K562 (cell line): Measurements from ENCODE around the gene NEDD4L. TPM values are rescaled to one million over a fixed set of nuclear protein-coding genes. Genes with fewer than 3 reads are reported as not detected.
A peak's percentile ranks its signal among the peaks of the same experiment; 100 is the strongest.

ENCODE experiments used
- ATF3 ChIP-seq, 2 experiments: fragments of 450-650 bp in 1 of 2; sonication (generic) in 1 of 2; formaldehyde crosslinking in 1 of 2; IDR thresholded peaks in 1 of 2; conservative IDR thresholded peaks in 1 of 2; 2 replicates each; pipeline versions ENCODE4 v1.6.1 to v1.8.1; 2016 to 2023; ENCODE audit warnings: mild to moderate bottlenecking in 2 of 2, moderate library complexity in 2 of 2, inconsistent platforms in 1 of 2, missing genetic modification reagents in 1 of 2
- BMI1 ChIP-seq: fragments of 150-350 bp; IDR thresholded peaks from 2 replicates; pipeline ENCODE4 v1.6.1; 2014; ENCODE audit warnings: low read length
- CTCF ChIP-seq, 3 experiments: IDR thresholded peaks in 2 of 3; conservative IDR thresholded peaks in 1 of 3; 2 replicates each; pipeline ENCODE4 v1.5.1; 2011 to 2012; ENCODE audit warnings: low read length in 3 of 3, mild to moderate bottlenecking in 3 of 3, control low read depth in 2 of 3, improper control_type of control experiment in 1 of 3, inconsistent platforms in 1 of 3, low read depth in 1 of 3, mixed read lengths in 1 of 3, moderate library complexity in 1 of 3; ENCODE audit not compliant: insufficient read depth in 2 of 3
- EP300 ChIP-seq: IDR thresholded peaks from 2 replicates; pipeline ENCODE4 v1.6.1; 2012; ENCODE audit warnings: low read length, improper control_type of control experiment
- FOSL1 ChIP-seq: fragments of 200-800 bp; sonication (Bioruptor generic); conservative IDR thresholded peaks from 2 replicates; pipeline ENCODE4 v1.6.1; 2016; ENCODE audit warnings: missing genetic modification characterization, missing compliant biosample characterization
- MEIS2 ChIP-seq: fragments of 450-650 bp; IDR thresholded peaks from 2 replicates; pipeline ENCODE4 v1.6.1; 2014; ENCODE audit warnings: mild to moderate bottlenecking; ENCODE audit not compliant: partially characterized antibody
- MNT ChIP-seq, 2 experiments: fragments of 450-650 bp; conservative IDR thresholded peaks; 2 replicates each; pipeline ENCODE4 v1.6.1; 2017; ENCODE audit warnings: mild to moderate bottlenecking in 2 of 2, moderate library complexity in 2 of 2
- PKNOX1 ChIP-seq: fragments of 450-650 bp; IDR thresholded peaks from 2 replicates; pipeline ENCODE4 v1.6.1; 2016
- POLR3A ChIP-seq: IDR thresholded peaks from 2 replicates; pipeline ENCODE4 v1.6.1; 2011; ENCODE audit warnings: borderline replicate concordance, mild to moderate bottlenecking, moderate library complexity; ENCODE audit not compliant: insufficient read length, insufficient read depth; ENCODE audit errors: extremely low read depth
- SFPQ ChIP-seq: fragments of 200-400 bp; formaldehyde crosslinking; IDR thresholded peaks from 2 replicates; pipeline ENCODE4 v1.6.1; 2017; ENCODE audit warnings: mild to moderate bottlenecking, low read depth, low read length, moderate library complexity
- STAT5A ChIP-seq: IDR thresholded peaks from 2 replicates; pipeline ENCODE4 v1.6.1; 2012; ENCODE audit warnings: low read length, inconsistent platforms, borderline replicate concordance
- ZNF24 ChIP-seq: fragments of 450-650 bp; IDR thresholded peaks from 2 replicates; pipeline ENCODE4 v1.6.1; 2016
- ZNF511 ChIP-seq: sonication (generic); formaldehyde crosslinking; IDR thresholded peaks from 2 replicates; pipeline ENCODE4 v1.8.0; 2022; ENCODE audit warnings: mild to moderate bottlenecking, missing genetic modification reagents
- ZNF592 ChIP-seq: fragments of 450-650 bp; IDR thresholded peaks from 2 replicates; pipeline ENCODE4 v1.6.1; 2017; ENCODE audit warnings: antibody characterized with exemption, mild to moderate bottlenecking
- polyA plus RNA-seq, 8 experiments: library from polyadenylated mRNA; depleted of rRNA in 4 of 8; stranded (reverse) in 5 of 8; unstranded in 3 of 8; fragments of >200 nt; fragmentation: Nextera tagmentation in 2 of 8; fragmentation: Illumina TruSeq in 1 of 8; extraction: Ambion mirVana in 2 of 8; extraction: Trizol in 1 of 8; gene quantifications; 2 replicates each; pipeline versions ENCODE4 v1.2.1 to v1.2.3, GENCODE V29; 2011 to 2014; ENCODE audit warnings: inconsistent platforms in 1 of 8, missing spikeins in 1 of 8
- total RNA-seq, 7 experiments: library from RNA; depleted of rRNA in 6 of 7; stranded (reverse); fragments of >200 nt in 6 of 7; fragmentation: Illumina TruSeq in 2 of 7; extraction: Trizol in 2 of 7; gene quantifications; 2 replicates each; pipeline versions ENCODE4 v1.2.1 to v1.2.3, GENCODE V29; 2011 to 2021; ENCODE audit warnings: low replicate concordance in 1 of 7

The NEDD4L gene
- total and polyA plus RNA-seq, 9 of the 15 experiments (the other 6 are each of a cell fraction or from before 2014, with no cell fraction given) = 8.1 to 33.4 (median 19.9) TPM

GRCh38 chr18:58321986-58322385 lies 278.0 kb downstream of the NEDD4L start (continued):
- TF ChIP-seq STAT5A = no peak
- TF ChIP-seq CTCF (IDR thresholded peaks at IDR 0.05 in 2 of 3, conservative IDR thresholded peaks at IDR 0.05 in 1 of 3; ENCODE audit: insufficient read depth in 2 of 3, low read depth in 1 of 3, low read length in 3 of 3) = peak; percentile 60 to 76 (median 63)
- no peak for TF ChIP-seq ZNF511 (CRISPR knock-in tag)
- TF ChIP-seq BMI1 = no peak
- TF ChIP-seq ATF3 (IDR thresholded peaks at IDR 0.05) = peak; percentile 27; the same call in 1 of the 2 replicates
- no peak for TF ChIP-seq ATF3 (CRISPR knock-in tag; conservative IDR thresholded peaks at IDR 0.05)
- TF ChIP-seq MNT (conservative IDR thresholded peaks at IDR 0.05) = 0 out of 4 replicates have a peak, but pooled peaks of 1 of the 2 experiments have one; percentile 25
- TF ChIP-seq PKNOX1 = peak; percentile 79
- no peak for TF ChIP-seq SFPQ
- TF ChIP-seq FOSL1 (tag) = peak; percentile 52
- no peak for TF ChIP-seq ZNF592
- no peak for TF ChIP-seq POLR3A
- no peak for TF ChIP-seq ZNF24
- TF ChIP-seq MEIS2 = peak; percentile 81
- TF ChIP-seq EP300 = peak; percentile 17; the same call in 1 of the 2 replicates
